CD4-positive, alpha-beta T cell treated with Interferon gamma for 1 hour (primary cell): ENCODE measurements around the gene AGBL1.

Experiments used
- DNase-seq: peaks from one replicate; pipeline ENCODE4 v3.0.0-alpha.2; 2020

Gene AGBL1

DNA sequence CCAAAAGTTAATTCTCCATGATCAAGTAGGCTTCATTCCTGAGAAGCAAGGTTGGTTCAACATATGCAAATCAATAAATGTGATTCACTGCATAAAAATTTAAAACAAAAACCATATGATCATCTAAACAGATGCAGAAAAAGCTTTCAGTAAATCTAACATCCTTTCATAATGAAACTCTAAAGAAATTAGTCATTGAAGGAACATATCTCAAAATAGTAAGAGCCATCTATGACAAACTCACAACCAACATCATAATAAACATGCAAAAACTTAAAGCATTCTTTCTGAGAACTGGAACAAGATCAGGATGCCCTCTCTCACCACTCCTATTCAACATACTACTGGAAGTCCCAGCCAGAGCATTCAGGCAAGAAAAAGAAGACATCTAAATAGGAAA, 254.1 kb downstream of the AGBL1 start:
- no peak for DNase-seq

DNA sequence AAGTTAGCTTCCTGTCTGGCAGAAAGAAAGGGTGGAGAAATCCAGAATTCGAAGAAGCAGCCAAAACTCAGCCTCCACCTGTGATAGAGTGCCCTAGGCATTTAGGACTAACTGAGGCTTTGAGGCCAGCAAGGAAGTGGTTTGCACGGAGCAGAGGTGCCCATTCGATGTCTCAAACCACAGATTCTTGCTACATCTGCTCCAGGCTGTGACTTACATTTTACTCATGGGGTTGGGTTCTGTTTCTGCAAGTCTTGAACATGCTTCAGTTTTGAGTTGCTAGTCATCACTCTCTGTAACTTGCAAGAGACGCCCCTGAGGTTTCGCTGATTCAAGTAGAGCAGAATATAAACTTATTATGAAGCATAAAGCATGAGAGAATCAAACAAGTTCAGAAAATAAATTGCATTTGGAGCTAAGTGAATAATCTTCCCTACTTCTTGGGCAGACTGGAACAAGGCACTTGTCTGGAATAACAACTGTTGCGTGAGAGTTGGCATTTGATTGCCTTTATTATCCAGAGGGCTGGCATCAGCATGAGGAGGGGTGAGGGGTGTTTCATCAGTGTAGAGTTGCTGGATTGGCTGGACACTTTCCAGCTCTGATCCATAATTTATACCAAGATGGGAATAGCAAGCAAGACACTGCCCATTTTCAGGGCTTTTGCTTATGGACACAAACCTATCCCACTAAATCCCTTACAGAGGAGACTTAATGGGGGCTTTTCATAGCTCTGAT, 256.5 kb downstream of the AGBL1 start:
- DNase-seq = no peak

DNA sequence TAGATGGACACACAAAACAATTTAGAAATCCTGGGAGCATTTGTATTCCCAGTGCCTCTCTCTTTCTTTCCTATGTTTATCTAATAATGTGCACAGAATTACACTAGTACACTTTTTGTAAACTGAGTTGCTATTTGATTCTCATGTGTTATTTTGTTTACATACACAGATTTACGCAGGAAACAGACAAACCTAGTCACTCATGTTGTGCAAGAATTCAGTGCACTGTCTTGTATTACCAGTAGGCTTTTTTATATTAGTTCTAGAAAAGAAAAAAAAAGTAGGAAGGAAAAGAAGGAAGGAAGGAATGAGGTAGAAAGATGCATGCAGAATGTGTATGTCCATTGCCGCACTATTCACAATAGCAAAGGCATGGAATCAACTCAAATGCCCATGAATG, 257.4 kb downstream of the AGBL1 start:
- DNase-seq = no peak

DNA sequence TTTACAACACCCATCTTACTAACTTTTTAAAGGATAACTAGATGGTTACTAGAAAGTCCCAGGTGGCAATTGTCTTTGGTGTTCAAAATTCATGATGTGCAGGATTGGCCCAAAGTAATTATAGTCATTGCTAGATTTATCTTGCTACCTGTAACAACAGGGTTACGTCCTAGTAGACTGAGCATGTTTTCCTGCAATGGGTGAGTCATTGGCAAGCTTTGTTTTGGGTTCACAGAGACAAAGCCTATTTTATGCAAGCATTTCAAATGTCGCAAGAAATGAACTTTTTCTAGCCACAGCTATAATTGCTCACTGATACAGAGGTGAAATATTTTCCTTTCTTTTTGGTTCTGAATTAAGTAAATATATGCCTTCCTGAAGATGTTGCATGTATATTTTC, 267.6 kb downstream of the AGBL1 start:
- no peak for DNase-seq

DNA sequence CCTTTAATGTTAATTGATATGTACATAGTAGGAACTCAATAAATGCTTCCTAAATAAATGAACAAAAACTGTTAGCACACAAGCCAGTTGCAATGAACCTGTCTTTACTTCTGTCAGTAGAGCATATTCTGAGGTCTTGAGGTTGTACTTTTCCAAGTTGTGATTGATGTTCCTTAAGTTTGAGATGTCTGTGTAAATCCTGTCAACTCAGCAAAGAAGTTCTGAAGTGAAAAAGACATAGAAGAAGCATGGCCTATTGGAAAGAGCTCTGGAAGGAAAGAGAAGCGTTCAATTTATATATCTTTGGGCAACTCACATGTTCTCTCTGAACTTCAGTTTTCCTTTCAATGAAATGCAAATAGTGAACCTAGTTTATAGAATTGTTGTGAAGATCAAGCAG, 269.9 kb downstream of the AGBL1 start:
- no peak for DNase-seq

- no peak for DNase-seq
These were observed 273.5 kb downstream of the AGBL1 start for GRCh38 chr15:86353213-86353612.

GRCh38 chr15:86355361-86355760, 275.7 kb downstream of the AGBL1 start:
- no peak for DNase-seq

DNA sequence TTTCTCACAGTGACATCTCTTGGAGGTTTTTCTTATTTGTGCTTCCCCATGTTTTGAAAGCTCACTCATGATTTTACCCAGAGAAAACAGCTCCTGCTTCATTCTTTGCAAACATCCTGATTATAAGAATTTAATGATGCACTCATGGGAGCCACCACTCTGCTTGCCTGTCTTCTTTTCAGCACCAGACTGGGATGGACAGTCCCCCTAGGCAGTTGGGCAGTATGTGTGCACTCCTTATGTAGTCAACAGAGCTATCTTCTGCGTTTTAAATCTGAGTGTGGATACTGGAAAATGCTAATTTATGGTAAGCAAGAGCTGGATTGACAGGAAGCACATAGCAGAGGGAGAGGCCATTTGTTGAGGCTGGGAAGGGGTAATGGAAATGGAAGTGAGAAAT, 276.1 kb downstream of the AGBL1 start:
- DNase-seq = no peak

GRCh38 chr15:86362555-86362954, 282.9 kb downstream of the AGBL1 start:
- no peak for DNase-seq

- no peak for DNase-seq
These were observed 293.5 kb downstream of the AGBL1 start for GRCh38 chr15:86373147-86373546.

- DNase-seq = no peak
These were observed 296.1 kb downstream of the AGBL1 start for GRCh38 chr15:86375733-86376280.

- DNase-seq = no peak
These were observed 298.2 kb downstream of the AGBL1 start for GRCh38 chr15:86377914-86378313.

DNA sequence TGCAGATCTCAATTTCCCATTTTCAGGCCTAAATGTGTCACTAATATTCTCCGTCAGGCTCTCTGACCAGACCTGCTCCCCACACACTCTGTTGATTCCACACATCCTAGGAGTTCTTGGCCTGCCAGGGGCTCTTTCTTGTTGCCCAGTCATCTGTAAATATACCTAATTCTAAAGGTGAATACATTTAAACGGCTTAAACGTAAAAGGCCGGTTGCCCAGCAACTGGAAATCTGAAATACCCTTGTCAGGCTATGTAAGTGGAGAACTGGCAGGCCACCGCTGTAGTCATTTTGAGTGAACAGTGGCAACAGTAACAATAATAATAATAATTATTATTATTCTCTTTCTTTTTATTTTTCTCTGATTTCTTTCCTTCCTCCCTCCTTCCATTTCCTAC, 302.7 kb downstream of the AGBL1 start:
- DNase-seq = no peak

GRCh38 chr15:86383611-86384010, 303.9 kb downstream of the AGBL1 start:
- DNase-seq = no peak

DNA sequence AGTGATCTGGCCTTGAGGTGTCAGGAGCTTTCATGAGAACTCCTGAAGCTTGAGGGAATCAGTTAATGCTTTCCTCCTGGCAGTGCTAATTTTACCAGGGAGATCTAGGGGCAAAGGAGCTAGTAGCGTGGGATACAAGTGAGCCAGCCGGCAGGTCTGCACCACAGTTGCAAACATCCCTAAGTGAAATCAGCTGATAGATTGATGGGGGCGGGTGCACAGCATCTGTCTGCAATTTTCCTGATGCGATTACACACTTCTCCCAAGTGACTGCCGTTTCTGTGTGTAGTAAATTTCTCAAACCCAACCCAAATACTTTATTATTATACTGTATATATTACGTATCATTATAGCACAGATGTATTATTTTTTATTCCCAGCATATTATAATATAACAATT, 304.5 kb downstream of the AGBL1 start:
- DNase-seq = no peak

- DNase-seq = no peak
These were observed 312.6 kb downstream of the AGBL1 start for GRCh38 chr15:86392296-86392695.

GRCh38 chr15:86392874-86393273, 313.2 kb downstream of the AGBL1 start:
- DNase-seq = no peak

GRCh38 chr15:86394866-86395265, 315.2 kb downstream of the AGBL1 start:
- no peak for DNase-seq

DNA sequence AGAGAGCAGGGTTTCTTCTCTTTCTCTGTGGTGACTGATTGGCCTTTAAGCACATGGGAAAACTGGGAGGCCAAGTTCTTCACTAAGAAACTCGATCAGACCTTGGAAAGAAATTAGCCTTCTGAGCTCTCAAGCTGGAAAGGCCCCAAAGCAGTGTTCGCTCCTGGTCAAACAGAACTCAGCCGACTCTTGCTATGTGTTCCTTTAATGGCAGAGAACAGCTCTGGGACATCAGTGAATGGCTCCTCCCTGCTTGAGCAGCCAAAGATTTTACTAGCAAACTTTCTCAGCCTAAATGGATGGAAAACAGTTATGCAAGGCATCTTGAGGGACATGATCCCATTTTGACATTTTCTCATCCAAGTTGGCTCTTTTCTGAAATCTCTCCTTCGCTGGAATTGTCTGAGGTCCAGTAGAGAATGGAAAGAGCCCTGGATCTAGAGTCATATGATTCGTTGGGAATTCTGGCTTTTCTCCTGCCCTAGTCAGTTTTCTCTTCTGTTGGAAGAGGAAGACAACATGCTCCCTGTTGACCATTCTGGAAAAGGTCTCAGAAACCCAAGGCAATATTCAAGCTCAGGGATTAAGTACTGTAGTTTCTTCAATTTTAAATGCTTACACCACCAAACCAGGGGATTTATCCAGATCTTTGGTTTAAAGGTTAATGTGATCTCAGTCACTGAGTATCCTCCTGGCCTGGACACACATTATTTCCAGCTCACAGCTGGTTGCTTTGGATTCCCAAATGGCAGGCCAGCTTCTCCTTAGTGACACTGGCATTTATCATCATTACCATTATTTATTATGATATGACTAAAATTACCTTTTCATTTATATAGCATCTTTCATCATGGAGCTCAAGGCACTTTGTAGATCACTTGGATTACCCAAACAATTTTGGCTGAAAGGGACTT, 319.6 kb downstream of the AGBL1 start:
- DNase-seq = no peak

DNA sequence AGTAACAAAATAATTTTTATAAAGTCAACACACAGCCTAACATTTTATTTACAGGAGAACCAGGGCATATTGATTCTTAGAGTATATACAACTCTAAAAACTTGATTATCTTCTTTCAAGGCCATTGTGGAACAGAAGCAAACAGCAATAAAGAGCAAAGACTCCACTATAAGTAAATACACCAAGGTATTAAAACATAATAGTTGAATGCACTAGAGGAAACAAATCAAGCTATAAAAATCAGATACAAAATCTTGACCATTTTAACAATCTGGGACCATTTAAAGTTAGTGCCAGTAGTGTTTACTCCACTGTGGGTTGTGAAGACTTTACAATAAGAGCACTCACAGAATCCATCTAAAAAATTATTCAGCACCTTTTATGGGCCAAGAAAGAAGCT, 323.6 kb downstream of the AGBL1 start:
- DNase-seq = no peak

DNA sequence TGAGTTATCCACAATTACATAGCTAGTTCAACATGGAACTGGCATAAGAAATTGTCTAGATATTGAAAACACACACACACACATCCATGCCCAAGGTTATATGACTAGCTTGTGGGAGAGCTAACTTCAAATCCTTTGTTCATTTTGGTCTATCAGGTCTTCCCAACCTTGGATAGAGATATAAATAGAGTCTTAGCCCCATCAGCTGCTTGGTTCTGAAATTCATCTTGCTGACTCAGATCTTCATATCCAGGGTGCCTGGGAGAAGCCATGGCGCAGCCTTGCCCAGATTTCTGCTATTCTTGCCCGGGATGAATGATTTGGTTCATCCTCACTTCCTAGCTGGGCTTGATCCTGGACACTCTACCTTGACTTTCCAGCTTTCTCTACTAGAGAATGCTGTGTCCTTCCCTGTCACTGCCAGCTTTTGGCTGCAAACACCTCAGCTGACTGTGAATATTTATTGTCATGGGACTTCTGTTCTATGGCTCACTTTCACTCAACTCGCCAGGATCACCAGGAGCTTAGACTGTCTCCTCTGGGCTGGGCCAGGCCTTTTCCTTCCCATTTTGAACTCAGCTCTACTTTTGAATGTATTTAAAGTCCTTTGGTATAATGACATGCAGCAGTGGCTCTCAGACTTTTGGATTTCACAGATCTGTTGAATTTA, 324.4 kb downstream of the AGBL1 start:
- DNase-seq = no peak

- no peak for DNase-seq
These were observed 328.6 kb downstream of the AGBL1 start for GRCh38 chr15:86408261-86408660.

- no peak for DNase-seq
These were observed 332.2 kb downstream of the AGBL1 start for GRCh38 chr15:86411916-86412315.
